ENCODE measurements around the gene AGAP1. TPM values are rescaled to one million over a fixed set of nuclear protein-coding genes. Genes with fewer than 3 reads are reported as not detected.

AGAP1 gene
- total and polyA plus RNA-seq, 7 donors, result 4.2 to 21.6 (median 16.6) TPM

- intact Hi-C loops (cut with DNase I), result no loop called here
- Histone ChIP-seq H3K27ac (no peak overlapping the region), H3K4me1 (no peaks in the 10 kb centered on the region), H3K36me3 (ENCODE audit: insufficient read depth in 1 of 2, low read depth in 1 of 2) (peaks cover 0 to 5% of the 10 kb centered on the region in 2 donors), H3K9me3 (no peaks in the 10 kb centered on the region), H3K4me3 (no peak overlapping the region), H3K27me3 (ENCODE audit: insufficient read depth in 3 of 3, low read length in 2 of 3) (no peaks in the 10 kb centered on the region)
- TF ChIP-seq, protein P1, sequence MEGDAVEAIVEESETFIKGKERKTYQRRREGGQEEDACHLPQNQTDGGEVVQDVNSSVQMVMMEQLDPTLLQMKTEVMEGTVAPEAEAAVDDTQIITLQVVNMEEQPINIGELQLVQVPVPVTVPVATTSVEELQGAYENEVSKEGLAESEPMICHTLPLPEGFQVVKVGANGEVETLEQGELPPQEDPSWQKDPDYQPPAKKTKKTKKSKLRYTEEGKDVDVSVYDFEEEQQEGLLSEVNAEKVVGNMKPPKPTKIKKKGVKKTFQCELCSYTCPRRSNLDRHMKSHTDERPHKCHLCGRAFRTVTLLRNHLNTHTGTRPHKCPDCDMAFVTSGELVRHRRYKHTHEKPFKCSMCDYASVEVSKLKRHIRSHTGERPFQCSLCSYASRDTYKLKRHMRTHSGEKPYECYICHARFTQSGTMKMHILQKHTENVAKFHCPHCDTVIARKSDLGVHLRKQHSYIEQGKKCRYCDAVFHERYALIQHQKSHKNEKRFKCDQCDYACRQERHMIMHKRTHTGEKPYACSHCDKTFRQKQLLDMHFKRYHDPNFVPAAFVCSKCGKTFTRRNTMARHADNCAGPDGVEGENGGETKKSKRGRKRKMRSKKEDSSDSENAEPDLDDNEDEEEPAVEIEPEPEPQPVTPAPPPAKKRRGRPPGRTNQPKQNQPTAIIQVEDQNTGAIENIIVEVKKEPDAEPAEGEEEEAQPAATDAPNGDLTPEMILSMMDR (IDR thresholded peaks at IDR 0.05), result no peak
- no peak for ATAC-seq
- 95 to 97% (median 96%) methylated on average over 8 of the region's 8 CpGs for WGBS, 3 donors
- no peak for DNase-seq
Measured at GRCh38 chr2:236041616-236042015, 547.8 kb downstream of the AGAP1 start.

GRCh38 chr2:236042087-236042486 lies 548.2 kb downstream of the AGAP1 start:
- Histone ChIP-seq H3K9me3 (no peaks in the 10 kb centered on the region), H3K27me3 (ENCODE audit: insufficient read depth in 3 of 3, low read length in 2 of 3) (no peaks in the 10 kb centered on the region), H3K27ac (no peak overlapping the region), H3K36me3 (ENCODE audit: insufficient read depth in 1 of 2, low read depth in 1 of 2) (peaks cover 0 to 5% of the 10 kb centered on the region in 2 donors), H3K4me3 (no peak overlapping the region), H3K4me1 (no peaks in the 10 kb centered on the region)
- intact Hi-C loops (cut with DNase I), result no loop called here
- WGBS, 3 donors, result 88 to 90% (median 88%) methylated on average over 6 of the region's 6 CpGs
- DNase-seq (no peak), ATAC-seq (no peak)
- TF ChIP-seq, protein P1 (IDR thresholded peaks at IDR 0.05), result no peak

GRCh38 chr2:236044191-236044590 lies 550.3 kb downstream of the AGAP1 start:
- intact Hi-C loops (cut with DNase I), result no loop called here
- Histone ChIP-seq H3K9me3 (no peaks in the 10 kb centered on the region), H3K4me3 (no peak overlapping the region), H3K4me1 (no peaks in the 10 kb centered on the region), H3K27ac (no peak overlapping the region), H3K27me3 (ENCODE audit: insufficient read depth in 3 of 3, low read length in 2 of 3) (no peaks in the 10 kb centered on the region), H3K36me3 (ENCODE audit: insufficient read depth in 1 of 2, low read depth in 1 of 2) (peaks cover 0 to 16% of the 10 kb centered on the region in 2 donors)
- TF ChIP-seq, protein P1 (IDR thresholded peaks at IDR 0.05), result no peak
- ATAC-seq (no peak), DNase-seq (no peak)
- 95 to 97% (median 97%) methylated on average over 6 of the region's 6 CpGs for WGBS, 3 donors

DNA sequence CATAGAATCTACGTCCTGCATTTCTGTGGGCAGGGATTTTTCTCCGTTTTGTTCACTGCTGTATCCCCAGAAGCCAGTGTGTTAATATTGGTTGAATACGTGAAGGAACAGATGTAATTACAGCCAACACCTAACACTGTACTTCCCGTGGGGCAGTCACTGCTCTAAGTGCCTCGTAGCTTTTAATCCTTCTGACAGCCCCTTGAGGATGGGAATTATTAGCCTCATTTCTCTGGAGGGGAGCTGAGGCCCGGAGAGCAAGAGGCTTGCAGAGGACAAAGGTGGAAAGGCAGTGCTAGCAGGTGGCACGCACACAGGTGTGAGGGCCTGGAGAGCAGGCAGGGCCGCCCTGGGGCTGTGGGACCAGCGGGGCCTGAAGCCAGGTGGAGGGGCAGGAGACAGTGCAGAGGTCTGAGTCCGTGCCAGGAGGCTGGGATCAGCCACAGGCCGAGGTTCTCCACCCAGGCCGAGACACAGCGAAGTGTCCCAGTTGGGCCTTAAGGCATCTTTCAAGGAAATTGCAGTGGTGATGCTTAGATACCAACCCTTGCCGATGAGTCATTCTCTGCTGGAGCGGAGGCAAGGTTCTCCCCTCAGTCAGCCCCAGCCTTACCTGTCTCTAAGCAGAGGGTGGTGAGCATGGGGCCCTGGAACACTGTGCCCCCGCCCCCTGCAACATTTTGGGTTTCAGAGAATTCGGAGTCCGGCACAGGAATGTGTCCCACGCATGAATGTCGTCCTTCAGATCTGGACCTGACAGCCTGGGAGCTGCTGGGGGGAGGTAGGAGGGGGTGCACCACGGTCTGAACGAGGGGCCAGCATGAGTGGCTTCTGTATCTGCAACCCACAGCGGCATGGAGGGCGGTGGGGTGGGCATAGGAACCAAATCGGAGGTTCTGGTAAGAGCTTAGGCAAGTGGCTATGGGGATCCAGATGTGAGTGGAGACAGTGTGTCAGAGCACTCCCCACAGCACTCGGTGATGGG lies 551.7 kb downstream of the AGAP1 start:
- ATAC-seq, result no peak
- H3K9me3 ChIP-seq, result no peaks in the 10 kb centered on the region
- WGBS, 3 donors, result 84 to 89% (median 89%) methylated on average over 26 of the region's 26 CpGs
- peaks cover 0 to 16% of the 10 kb centered on the region in 2 donors for H3K36me3 ChIP-seq (ENCODE audit: insufficient read depth in 1 of 2, low read depth in 1 of 2)
- TF ChIP-seq, protein P1 (IDR thresholded peaks at IDR 0.05), result no peak
- DNase-seq, result no peak
- H3K4me1 ChIP-seq, result no peaks in the 10 kb centered on the region
- no peaks in the 10 kb centered on the region for H3K27me3 ChIP-seq (ENCODE audit: insufficient read depth in 3 of 3, low read length in 2 of 3)
- no peak overlapping the region for H3K4me3 ChIP-seq
- no peak overlapping the region for H3K27ac ChIP-seq
- intact Hi-C loops (cut with DNase I), result no loop called here
